MM.1S (cell line): ENCODE results near the gene CPAMD8.

Source experiments
- DNase-seq: peaks from one replicate; pipeline ENCODE4 v3.0.0-alpha.2; 2015
- H2AFZ ChIP-seq: fragments of 300-600 bp; sonication (generic); 2 replicates; pipeline ENCODE4 v1.6.0; 2016; ENCODE audit warnings: antibody characterized with exemption, low read length
- H3F3A ChIP-seq: fragments of 300-600 bp; sonication (generic); 2 replicates; pipeline ENCODE4 v1.6.1; 2016; ENCODE audit warnings: mild to moderate bottlenecking, antibody characterized with exemption, low read length, moderate library complexity, mixed read lengths; ENCODE audit not compliant: insufficient read depth
- H3K27ac ChIP-seq: fragments of 300-600 bp; sonication (generic); 2 replicates; pipeline ENCODE4 v1.5.1; 2016; ENCODE audit warnings: mild to moderate bottlenecking, low read length
- H3K27me3 ChIP-seq: fragments of 300-600 bp; sonication (generic); replicated peaks from 2 replicates; pipeline ENCODE4 v1.6.0; 2016; ENCODE audit warnings: low read length; ENCODE audit not compliant: insufficient read depth
- H3K36me3 ChIP-seq: fragments of 300-600 bp; sonication (generic); replicated peaks from 2 replicates; pipeline ENCODE4 v1.6.1; 2016; ENCODE audit warnings: mild to moderate bottlenecking, low read length, mixed read lengths; ENCODE audit not compliant: insufficient read depth
- H3K4me1 ChIP-seq: fragments of 300-600 bp; sonication (generic); 2 replicates; pipeline ENCODE4 v1.6.1; 2016; ENCODE audit warnings: low read length, mixed read lengths
- H3K4me2 ChIP-seq: fragments of 300-600 bp; sonication (generic); 2 replicates; pipeline ENCODE4 v1.6.0; 2016; ENCODE audit warnings: low read depth, low read length
- H3K4me3 ChIP-seq: fragments of 300-600 bp; sonication (generic); 2 replicates; pipeline ENCODE4 v1.5.1; 2016; ENCODE audit warnings: low read length, mixed read lengths
- H3K79me2 ChIP-seq: fragments of 300-600 bp; sonication (generic); 2 replicates; pipeline ENCODE4 v1.6.1; 2016; ENCODE audit warnings: mixed run types, low read length, mixed read lengths
- H3K9ac ChIP-seq: fragments of 300-600 bp; sonication (generic); 2 replicates; pipeline ENCODE4 v1.6.1; 2016; ENCODE audit warnings: low read length, mixed read lengths
- H3K9me2 ChIP-seq: fragments of 300-600 bp; sonication (generic); replicated peaks from 2 replicates; pipeline ENCODE4 v1.6.1; 2016; ENCODE audit warnings: mild to moderate bottlenecking, low read length, mixed read lengths; ENCODE audit not compliant: insufficient read depth
- H3K9me3 ChIP-seq: fragments of 300-600 bp; sonication (generic); replicated peaks from 2 replicates; pipeline ENCODE4 v1.6.1; 2016; ENCODE audit warnings: mild to moderate bottlenecking, low read length, mixed read lengths; ENCODE audit not compliant: insufficient read depth
- H4K20me1 ChIP-seq: fragments of 300-600 bp; sonication (generic); 2 replicates; pipeline ENCODE4 v1.6.1; 2016; ENCODE audit warnings: mild to moderate bottlenecking, low read length, moderate library complexity, mixed read lengths; ENCODE audit not compliant: insufficient read depth
- CTCF ChIP-seq: fragments of 300-600 bp; sonication (generic); IDR thresholded peaks from 2 replicates; pipeline ENCODE4 v1.5.1; 2016; ENCODE audit warnings: antibody characterized with exemption, low read length, mixed read lengths
- EZH2 ChIP-seq: fragments of 300-600 bp; sonication (generic); optimal IDR thresholded peaks from 2 replicates; pipeline ENCODE3; 2017; ENCODE audit warnings: low read depth, mild to moderate bottlenecking, antibody characterized with exemption, low read length, mixed read lengths
- EZH2phosphoT487 ChIP-seq: fragments of 300-600 bp; sonication (generic); IDR thresholded peaks from 2 replicates; pipeline ENCODE4 v1.6.1; 2018; ENCODE audit warnings: antibody characterized with exemption, low read length

Gene CPAMD8

GRCh38 chr19:16921766-16922591 is 104.6 kb downstream of the CPAMD8 start:
- no peaks in the 10 kb centered on the region for H3F3A ChIP-seq
- H3K27ac ChIP-seq, result no peak overlapping the region
- no peak for DNase-seq
- H2AFZ ChIP-seq, result no peak overlapping the region
- H4K20me1 ChIP-seq, result no peaks in the 10 kb centered on the region
- no peaks in the 10 kb centered on the region for H3K36me3 ChIP-seq
- no peaks in the 10 kb centered on the region for H3K79me2 ChIP-seq
- peaks cover 84% of the 10 kb centered on the region for H3K27me3 ChIP-seq
- no peak overlapping the region for H3K4me3 ChIP-seq
- H3K9ac ChIP-seq, result no peak overlapping the region
- no peak overlapping the region for H3K4me2 ChIP-seq
- H3K9me2 ChIP-seq, result no peaks in the 10 kb centered on the region
- no peaks in the 10 kb centered on the region for H3K9me3 ChIP-seq
- H3K4me1 ChIP-seq, result no peaks in the 10 kb centered on the region
- TF ChIP-seq EZH2phosphoT487, result no peak
- no peak for TF ChIP-seq EZH2
- TF ChIP-seq CTCF, result no peak

- H3K4me3 ChIP-seq, result no peak overlapping the region
- no peaks in the 10 kb centered on the region for H3K36me3 ChIP-seq
- H3K9me2 ChIP-seq, result no peaks in the 10 kb centered on the region
- no peaks in the 10 kb centered on the region for H3F3A ChIP-seq
- H3K9ac ChIP-seq, result no peak overlapping the region
- H3K4me2 ChIP-seq, result no peak overlapping the region
- no peaks in the 10 kb centered on the region for H4K20me1 ChIP-seq
- DNase-seq, result no peak
- no peak overlapping the region for H3K27ac ChIP-seq
- no peaks in the 10 kb centered on the region for H3K79me2 ChIP-seq
- H3K9me3 ChIP-seq, result no peaks in the 10 kb centered on the region
- H3K4me1 ChIP-seq, result no peaks in the 10 kb centered on the region
- TF ChIP-seq EZH2 (no peak), EZH2phosphoT487 (no peak), CTCF (no peak)
- H2AFZ ChIP-seq, result no peak overlapping the region
- peaks cover 84% of the 10 kb centered on the region for H3K27me3 ChIP-seq
Measured at GRCh38 chr19:16920816-16921529, 105.6 kb downstream of the CPAMD8 start.

- no peak for DNase-seq
- H3K4me3 ChIP-seq, result no peak overlapping the region
- no peaks in the 10 kb centered on the region for H3F3A ChIP-seq
- H3K36me3 ChIP-seq, result no peaks in the 10 kb centered on the region
- H3K4me2 ChIP-seq, result no peak overlapping the region
- no peak overlapping the region for H2AFZ ChIP-seq
- H4K20me1 ChIP-seq, result no peaks in the 10 kb centered on the region
- TF ChIP-seq EZH2phosphoT487 (no peak), EZH2 (no peak), CTCF (no peak)
- no peaks in the 10 kb centered on the region for H3K79me2 ChIP-seq
- no peak overlapping the region for H3K9ac ChIP-seq
- no peaks in the 10 kb centered on the region for H3K9me2 ChIP-seq
- peaks cover 87% of the 10 kb centered on the region for H3K27me3 ChIP-seq
- H3K4me1 ChIP-seq, result no peaks in the 10 kb centered on the region
- H3K27ac ChIP-seq, result no peak overlapping the region
- H3K9me3 ChIP-seq, result no peaks in the 10 kb centered on the region
Measured at GRCh38 chr19:16919496-16919895, 107.1 kb downstream of the CPAMD8 start.
